Mesodermal cell (in vitro differentiated cells): ENCODE results near the gene TRIM34.

Experiments used
- H3K27ac ChIP-seq: 2 replicates; pipeline ENCODE4 v1.7.0; 2013; ENCODE audit warnings: mild to moderate bottlenecking, low read depth, low read length, moderate library complexity; ENCODE audit not compliant: severe bottlenecking
- H3K36me3 ChIP-seq: 2 replicates; pipeline ENCODE4 v1.7.1; 2013; ENCODE audit warnings: mild to moderate bottlenecking, low read length, moderate library complexity; ENCODE audit not compliant: control insufficient read depth, insufficient read depth
- H3K4me1 ChIP-seq: one replicate; pipeline ENCODE4 v1.7.1; 2013; ENCODE audit warnings: mild to moderate bottlenecking, low read length; ENCODE audit not compliant: insufficient read depth, control insufficient read depth, poor library complexity, severe bottlenecking
- H3K4me3 ChIP-seq: 2 replicates; pipeline ENCODE4 v1.7.0; 2013; ENCODE audit warnings: low read length, control low read depth, mild to moderate bottlenecking; ENCODE audit not compliant: insufficient read depth, poor library complexity, severe bottlenecking; ENCODE audit errors: extremely low read depth
- H3K9me3 ChIP-seq: 2 replicates; pipeline ENCODE4 v1.7.1; 2013; ENCODE audit warnings: mild to moderate bottlenecking, low read length, moderate library complexity; ENCODE audit not compliant: control insufficient read depth
- WGBS, 2 experiments: methylation state at CpG; one replicate each; pipeline ENCODE4 v1.1.5; 2013; ENCODE audit warnings: missing lambda C conversion rate in 2 of 2; ENCODE audit not compliant: insufficient coverage in 2 of 2; 5-methylcytosine and 5-hydroxymethylcytosine counted together

Gene TRIM34

DNA sequence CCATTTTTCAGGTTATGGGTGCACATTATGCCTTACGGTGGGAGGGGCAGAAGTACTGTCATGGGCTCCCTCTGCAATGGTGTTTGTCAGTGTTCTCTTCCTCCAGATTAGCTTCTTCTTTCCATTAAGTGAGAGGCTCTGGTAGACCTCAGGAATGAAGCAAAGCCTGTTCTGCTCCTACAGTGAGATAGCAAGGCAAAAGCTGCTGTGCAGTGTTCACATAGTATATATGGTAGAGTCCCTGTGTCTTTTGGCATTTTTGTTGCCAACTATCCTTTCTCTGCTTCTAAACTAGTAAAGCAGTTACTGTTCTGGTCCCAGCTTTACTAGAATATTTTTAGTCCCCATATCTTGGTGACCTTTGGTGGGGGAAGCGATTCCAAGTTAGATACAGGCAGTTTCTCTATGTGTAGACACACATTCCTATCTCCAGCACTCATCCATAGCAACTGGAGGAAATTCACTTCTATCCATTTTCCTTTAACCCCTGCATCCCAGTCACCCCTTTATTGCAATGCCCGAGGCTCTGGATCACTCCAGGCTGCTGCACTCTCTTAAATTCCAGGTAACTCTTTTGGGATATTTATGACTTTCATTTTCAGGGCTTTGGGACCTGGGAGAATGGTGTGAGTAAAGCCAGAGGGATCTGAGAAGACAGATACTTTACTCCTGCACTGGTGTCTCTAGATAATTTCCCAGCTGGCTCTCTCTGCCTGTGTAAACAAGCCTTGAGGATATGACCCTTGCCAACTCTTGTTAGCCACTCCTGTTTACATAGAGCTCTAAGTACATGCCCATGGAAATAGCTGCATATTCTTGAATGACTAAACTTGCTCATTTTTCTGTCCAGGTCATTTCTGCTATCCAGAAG is 3.9 kb upstream of the TRIM34 start:
- Histone ChIP-seq H3K36me3 (no peaks in the 10 kb centered on the region), H3K9me3 (no peaks in the 10 kb centered on the region), H3K27ac (peak overlapping the region; percentile 89), H3K4me1 (peaks cover 13% of the 10 kb centered on the region), H3K4me3 (no peak overlapping the region)
- 33 to 62% methylated on average over 1 to 2 of the region's 3 CpGs for WGBS, 2 experiments

DNA sequence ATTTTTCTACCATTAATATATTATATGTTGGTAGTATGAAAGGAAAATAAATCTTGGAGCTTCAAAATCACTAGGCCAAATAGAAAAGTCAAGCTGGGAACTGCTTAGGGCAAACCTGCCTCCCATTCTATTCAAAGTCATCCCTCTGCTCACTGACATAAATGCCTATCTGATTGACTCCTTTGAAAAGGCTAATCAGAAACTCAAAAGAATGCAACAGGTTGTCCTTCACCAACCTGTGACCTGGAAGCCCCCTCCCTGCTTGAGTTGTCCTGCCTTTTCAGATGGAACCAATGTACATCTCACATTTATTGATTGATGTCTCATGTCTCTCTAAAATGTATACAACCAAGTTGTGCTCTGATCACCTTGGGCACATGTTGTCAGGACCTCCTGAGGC is 3.2 kb upstream of the TRIM34 start:
- peaks cover 13% of the 10 kb centered on the region for H3K4me1 ChIP-seq
- no peaks in the 10 kb centered on the region for H3K36me3 ChIP-seq
- H3K9me3 ChIP-seq: no peaks in the 10 kb centered on the region
- peak overlapping the region; percentile 89 for H3K27ac ChIP-seq
- no peak overlapping the region for H3K4me3 ChIP-seq

DNA sequence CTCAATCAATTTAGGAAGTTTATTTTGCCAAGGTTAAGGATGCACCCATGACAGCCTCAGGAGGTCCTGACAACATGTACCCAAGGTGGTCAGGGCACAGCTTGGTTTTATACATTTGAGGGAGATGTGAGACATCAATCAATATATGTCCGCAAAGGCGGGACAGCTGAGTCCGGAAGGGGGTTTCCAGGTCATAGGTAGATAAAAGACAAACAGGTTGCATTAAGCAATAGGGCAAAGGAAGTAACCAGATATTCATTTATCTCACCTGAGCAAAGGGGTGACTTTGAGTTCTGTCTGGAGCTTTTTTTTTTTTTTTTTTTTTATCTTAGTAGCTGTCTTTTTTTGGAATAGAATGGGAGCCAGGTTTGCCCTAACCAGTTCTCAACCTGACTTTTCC is 2.0 kb upstream of the TRIM34 start:
- Histone ChIP-seq H3K4me3 (no peak overlapping the region), H3K4me1 (peaks cover 13% of the 10 kb centered on the region), H3K9me3 (no peaks in the 10 kb centered on the region), H3K36me3 (no peaks in the 10 kb centered on the region), H3K27ac (no peak overlapping the region)
- WGBS, 2 experiments: 60 to 92% methylated on average over 1 to 3 of the region's 3 CpGs

DNA sequence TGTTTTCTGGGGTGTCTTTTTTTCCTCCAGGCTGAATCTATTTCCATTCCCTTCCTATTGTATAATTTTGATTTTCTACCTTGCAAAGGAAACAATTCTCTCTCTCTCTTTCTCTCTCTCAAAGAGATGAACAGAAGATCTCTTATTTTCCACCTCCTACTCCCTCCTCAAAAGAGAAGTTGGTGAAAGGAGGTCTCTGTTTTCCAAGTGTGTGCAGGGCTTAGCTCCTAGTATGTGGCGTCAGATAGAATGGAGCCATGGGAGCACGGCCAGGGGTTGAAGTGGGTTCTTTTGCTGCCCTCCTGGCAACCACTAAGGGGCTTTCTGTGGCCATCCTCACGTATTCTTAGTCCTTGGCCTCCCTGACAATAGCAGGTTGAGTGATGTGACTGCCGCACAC is 480 bp downstream of the TRIM34 start:
- H3K36me3 ChIP-seq: no peaks in the 10 kb centered on the region
- H3K4me3 ChIP-seq: no peak overlapping the region
- peaks cover 12% of the 10 kb centered on the region for H3K4me1 ChIP-seq
- 64 to 75% methylated on average over 3 to 4 of the region's 4 CpGs for WGBS, 2 experiments
- H3K9me3 ChIP-seq: no peaks in the 10 kb centered on the region
- no peak overlapping the region for H3K27ac ChIP-seq

DNA sequence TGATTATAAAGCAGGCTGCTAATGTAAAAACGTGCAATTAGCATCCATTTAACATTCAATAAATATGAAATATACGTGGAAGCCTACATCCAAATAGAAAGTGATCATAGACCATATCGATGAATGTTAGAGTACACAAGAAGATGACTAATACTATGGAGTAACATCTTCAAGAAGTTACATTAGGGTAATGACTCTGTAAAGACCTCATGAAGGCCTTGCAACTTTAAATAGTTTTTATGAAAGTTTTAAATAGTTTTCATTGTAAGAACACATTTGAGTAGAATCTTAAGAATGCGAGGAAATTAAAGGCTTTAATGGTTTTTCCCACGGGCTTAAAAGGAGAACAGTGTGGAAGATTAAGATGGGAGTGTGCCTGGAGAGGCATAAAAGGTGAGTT is 1.4 kb downstream of the TRIM34 start:
- 89 to 100% methylated on average over 2 of the region's 5 CpGs for WGBS, 2 experiments
- Histone ChIP-seq H3K9me3 (no peaks in the 10 kb centered on the region), H3K27ac (no peak overlapping the region), H3K4me1 (peaks cover 2% of the 10 kb centered on the region), H3K36me3 (no peaks in the 10 kb centered on the region), H3K4me3 (no peak overlapping the region)

DNA sequence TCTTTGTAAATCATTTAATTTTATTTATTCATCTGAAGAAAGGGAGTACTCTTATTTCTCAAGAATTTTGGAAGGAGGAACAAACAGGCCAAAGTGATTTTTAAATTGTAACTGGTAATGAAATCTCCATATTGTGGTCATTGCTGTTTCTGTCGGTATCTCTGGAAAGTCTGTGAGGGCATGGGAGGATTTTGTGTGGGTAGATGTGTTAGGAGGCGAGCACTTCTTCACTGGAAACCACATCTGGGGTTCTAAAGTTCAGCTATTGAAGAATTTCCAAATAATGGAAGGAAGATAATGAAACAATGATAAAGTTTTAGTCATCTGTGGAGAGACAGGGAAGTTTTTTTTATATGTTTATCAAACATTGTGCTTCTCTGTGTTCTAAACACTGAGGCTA is 6.6 kb downstream of the TRIM34 start:
- H3K36me3 ChIP-seq: no peaks in the 10 kb centered on the region
- no peak overlapping the region for H3K27ac ChIP-seq
- H3K4me1 ChIP-seq: no peaks in the 10 kb centered on the region
- H3K4me3 ChIP-seq: no peak overlapping the region
- H3K9me3 ChIP-seq: no peaks in the 10 kb centered on the region
- WGBS, 2 experiments: 91 to 100% methylated on average over 2 of the region's 2 CpGs

DNA sequence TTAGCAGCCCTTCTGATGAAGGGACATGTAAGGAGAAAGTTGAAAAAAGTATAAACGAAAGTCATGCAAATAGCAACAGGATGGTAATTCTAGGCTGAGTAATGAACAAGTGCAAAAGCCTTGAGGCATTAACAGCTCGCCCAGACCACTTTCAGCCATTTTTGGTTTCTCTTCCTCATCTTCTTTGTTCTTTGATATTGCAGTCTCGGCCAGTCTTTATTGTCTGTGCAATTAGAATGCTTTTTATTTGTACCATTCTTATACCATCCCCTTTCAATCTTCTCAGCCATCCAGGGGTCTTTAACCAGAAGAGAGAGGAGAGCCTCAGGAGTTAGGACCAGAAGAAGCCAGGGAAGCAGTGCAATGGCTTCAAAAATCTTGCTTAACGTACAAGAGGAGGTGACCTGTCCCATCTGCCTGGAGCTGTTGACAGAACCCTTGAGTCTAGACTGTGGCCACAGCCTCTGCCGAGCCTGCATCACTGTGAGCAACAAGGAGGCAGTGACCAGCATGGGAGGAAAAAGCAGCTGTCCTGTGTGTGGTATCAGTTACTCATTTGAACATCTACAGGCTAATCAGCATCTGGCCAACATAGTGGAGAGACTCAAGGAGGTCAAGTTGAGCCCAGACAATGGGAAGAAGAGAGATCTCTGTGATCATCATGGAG is 7.3 kb downstream of the TRIM34 start:
- Histone ChIP-seq H3K4me3 (no peak overlapping the region), H3K9me3 (no peaks in the 10 kb centered on the region), H3K4me1 (no peaks in the 10 kb centered on the region), H3K36me3 (no peaks in the 10 kb centered on the region), H3K27ac (no peak overlapping the region)
- WGBS, 2 experiments: 90 to 92% methylated on average over 3 to 4 of the region's 5 CpGs

DNA sequence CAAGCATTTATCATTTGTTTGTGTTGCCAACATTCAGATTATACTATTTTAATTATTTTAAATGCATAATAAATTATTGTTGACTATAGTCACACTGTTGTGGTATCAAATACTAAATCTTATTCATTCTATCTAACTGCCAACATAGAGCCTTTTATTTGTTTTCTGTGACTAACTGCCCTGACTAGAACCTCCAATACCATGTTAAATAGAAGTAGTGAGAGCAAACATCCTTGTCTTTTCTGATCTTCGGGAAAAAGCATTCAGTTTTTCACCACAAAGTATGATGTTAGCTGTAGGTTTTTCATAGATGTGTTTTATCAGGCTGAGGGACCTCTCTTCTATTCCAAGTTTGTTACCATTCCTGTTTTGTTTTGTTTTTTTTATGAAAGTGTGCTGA is 15.2 kb downstream of the TRIM34 start:
- 100% methylated on average over 1 of the region's 1 CpG; no CpG with 5 or more reads in 1 of the 2 experiments for WGBS, 2 experiments
- Histone ChIP-seq H3K36me3 (no peaks in the 10 kb centered on the region), H3K9me3 (no peaks in the 10 kb centered on the region), H3K4me1 (no peaks in the 10 kb centered on the region), H3K4me3 (no peak overlapping the region), H3K27ac (no peak overlapping the region)

DNA sequence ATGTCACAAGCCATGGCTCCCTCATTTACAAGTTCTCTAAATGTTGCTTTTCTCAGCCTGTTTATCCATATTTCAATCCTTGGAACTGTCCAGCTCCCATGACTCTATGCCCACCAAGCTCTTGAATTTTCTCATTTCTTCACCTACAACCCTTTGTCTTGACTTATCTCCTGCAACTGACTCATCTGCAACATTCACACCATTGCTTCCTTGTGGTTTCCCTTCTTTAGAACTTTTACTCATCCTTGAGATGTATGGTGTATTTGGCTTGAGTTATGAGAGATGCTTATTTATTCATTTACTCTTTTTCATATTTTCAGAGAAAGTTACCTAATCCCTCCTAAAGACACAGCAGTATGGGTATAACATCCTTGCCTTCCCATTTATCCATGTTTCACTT is 18.8 kb downstream of the TRIM34 start:
- H3K9me3 ChIP-seq: no peaks in the 10 kb centered on the region
- no peak overlapping the region for H3K27ac ChIP-seq
- no peak overlapping the region for H3K4me3 ChIP-seq
- no peaks in the 10 kb centered on the region for H3K36me3 ChIP-seq
- H3K4me1 ChIP-seq: no peaks in the 10 kb centered on the region

DNA sequence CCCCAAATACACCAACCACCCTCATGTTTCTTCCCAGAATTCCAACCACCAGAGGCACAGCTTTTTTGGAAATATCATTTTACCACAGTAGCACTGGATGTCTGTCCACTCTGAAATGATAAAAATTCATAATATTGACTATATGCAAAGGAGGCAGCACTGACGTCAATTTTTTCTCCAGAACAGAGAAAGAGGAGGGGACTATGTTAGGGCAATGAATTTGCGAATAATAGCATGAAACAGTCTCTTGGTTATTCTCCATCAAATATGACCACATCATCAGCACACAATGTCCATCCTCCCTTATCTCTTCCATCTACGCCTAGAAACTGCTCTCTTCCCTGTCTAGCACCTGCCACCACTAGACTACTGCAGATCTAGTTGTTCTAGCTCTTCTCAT is 21.3 kb downstream of the TRIM34 start:
- H3K9me3 ChIP-seq: no peaks in the 10 kb centered on the region
- no peaks in the 10 kb centered on the region for H3K4me1 ChIP-seq
- 83 to 89% methylated on average over 1 of the region's 3 CpGs for WGBS, 2 experiments
- H3K4me3 ChIP-seq: no peak overlapping the region
- no peak overlapping the region for H3K27ac ChIP-seq
- H3K36me3 ChIP-seq: no peaks in the 10 kb centered on the region

DNA sequence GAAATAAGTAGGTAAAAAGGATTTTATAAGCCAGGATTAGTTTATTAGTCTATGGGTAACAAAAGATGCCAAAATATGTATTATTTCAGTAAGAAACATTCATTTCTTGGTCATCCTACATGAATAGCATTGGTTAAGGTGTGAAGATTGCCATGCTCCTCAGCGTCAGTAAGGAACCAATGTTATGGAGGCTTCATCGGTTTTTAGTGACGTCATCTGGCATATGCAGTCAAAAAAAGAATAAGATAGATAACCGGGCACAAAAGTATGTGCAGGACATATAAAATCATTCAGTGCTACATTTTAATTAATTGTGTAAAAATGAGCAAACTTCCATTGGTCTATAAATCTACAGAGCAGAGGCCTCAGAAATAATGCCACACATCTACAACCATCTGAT is 30.7 kb downstream of the TRIM34 start:
- Histone ChIP-seq H3K27ac (no peak overlapping the region), H3K4me3 (no peak overlapping the region), H3K9me3 (no peaks in the 10 kb centered on the region), H3K4me1 (no peaks in the 10 kb centered on the region), H3K36me3 (no peaks in the 10 kb centered on the region)
- WGBS, 2 experiments: 80% methylated on average over 1 of the region's 4 CpGs; no CpG with 5 or more reads in 1 of the 2 experiments
